ENCODE results near the gene IAPP. TPM values are rescaled to one million over a fixed set of nuclear protein-coding genes. Genes with fewer than 3 reads are reported as not detected.
"Not testable (repeated sequence)": the region's sequence is repeated elsewhere in the genome, so short reads cannot be mapped to it uniquely, and the experiment has no call there.

Gene IAPP
- total and polyA plus RNA-seq, 2 experiments from 2014 or later, result 0.32 TPM; not detected in 1

DNA sequence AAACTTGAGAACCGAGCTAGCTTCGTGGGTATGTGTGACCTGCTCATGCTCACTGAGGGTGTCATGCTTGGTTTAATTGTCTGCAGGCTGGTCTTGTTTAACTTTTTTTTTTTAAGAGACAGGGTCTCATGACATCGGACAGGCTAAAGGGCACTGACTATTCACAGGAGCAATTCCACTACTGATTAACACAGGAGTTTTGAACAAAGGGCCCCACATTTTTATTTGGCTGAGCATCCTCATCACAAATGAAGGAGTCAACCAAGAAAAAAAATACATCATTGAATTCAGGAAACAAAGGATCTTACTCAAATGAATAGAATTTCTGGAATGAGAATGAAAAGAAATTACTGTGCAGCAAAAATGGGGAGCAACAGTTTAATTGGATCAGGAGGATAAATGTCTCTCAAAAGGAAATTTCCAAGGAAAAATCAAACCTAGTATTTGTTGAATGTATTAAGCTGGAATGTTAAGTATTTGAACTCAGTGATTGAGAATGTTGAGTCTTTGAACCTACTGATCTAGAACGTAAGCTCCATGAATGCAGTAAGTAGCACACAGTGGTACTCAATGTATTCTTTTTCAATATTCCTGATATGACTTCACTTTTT is 43.9 kb downstream of the IAPP start:
- H3K4me1 Mint-ChIP-seq, result no peaks in the 10 kb centered on the region; the same call in 2 of the 3 replicates
- Histone ChIP-seq H3K27ac (ENCODE audit: low read depth) (no peak overlapping the region), H3K4me1 (ENCODE audit: insufficient read depth) (no peaks in the 10 kb centered on the region), H3K36me3 (ENCODE audit: insufficient read depth) (no peaks in the 10 kb centered on the region), H3K79me2 (replicated peaks; ENCODE audit: insufficient read depth) (no peaks in the 10 kb centered on the region), H2AFZ (no peak overlapping the region), H3K9me2 (ENCODE audit: insufficient read depth) (no peaks in the 10 kb centered on the region), H3K4me3 (no peak overlapping the region), H3K27me3 (ENCODE audit: insufficient read depth) (no peaks in the 10 kb centered on the region), H3K4me2 (no peak overlapping the region), H4K20me1 (replicated peaks; ENCODE audit: insufficient read depth) (no peaks in the 10 kb centered on the region), H3F3A (replicated peaks; ENCODE audit: low read depth) (no peaks in the 10 kb centered on the region)
- ATAC-seq (no peak), DNase-seq (ENCODE audit: low spot score) (no peak)
- no peak overlapping the region for H3K27ac Mint-ChIP-seq
- no peak overlapping the region for H3K4me3 Mint-ChIP-seq
- peaks cover 1% of the 10 kb centered on the region for H3K27me3 Mint-ChIP-seq (ENCODE audit: insufficient read depth, low read depth, poor library complexity)
- H3K36me3 Mint-ChIP-seq (ENCODE audit: low read depth), result no peaks in the 10 kb centered on the region
- H3K9me3 Mint-ChIP-seq, result no peaks in the 10 kb centered on the region; the same call in 2 of the 3 replicates
- TF ChIP-seq, protein P1, sequence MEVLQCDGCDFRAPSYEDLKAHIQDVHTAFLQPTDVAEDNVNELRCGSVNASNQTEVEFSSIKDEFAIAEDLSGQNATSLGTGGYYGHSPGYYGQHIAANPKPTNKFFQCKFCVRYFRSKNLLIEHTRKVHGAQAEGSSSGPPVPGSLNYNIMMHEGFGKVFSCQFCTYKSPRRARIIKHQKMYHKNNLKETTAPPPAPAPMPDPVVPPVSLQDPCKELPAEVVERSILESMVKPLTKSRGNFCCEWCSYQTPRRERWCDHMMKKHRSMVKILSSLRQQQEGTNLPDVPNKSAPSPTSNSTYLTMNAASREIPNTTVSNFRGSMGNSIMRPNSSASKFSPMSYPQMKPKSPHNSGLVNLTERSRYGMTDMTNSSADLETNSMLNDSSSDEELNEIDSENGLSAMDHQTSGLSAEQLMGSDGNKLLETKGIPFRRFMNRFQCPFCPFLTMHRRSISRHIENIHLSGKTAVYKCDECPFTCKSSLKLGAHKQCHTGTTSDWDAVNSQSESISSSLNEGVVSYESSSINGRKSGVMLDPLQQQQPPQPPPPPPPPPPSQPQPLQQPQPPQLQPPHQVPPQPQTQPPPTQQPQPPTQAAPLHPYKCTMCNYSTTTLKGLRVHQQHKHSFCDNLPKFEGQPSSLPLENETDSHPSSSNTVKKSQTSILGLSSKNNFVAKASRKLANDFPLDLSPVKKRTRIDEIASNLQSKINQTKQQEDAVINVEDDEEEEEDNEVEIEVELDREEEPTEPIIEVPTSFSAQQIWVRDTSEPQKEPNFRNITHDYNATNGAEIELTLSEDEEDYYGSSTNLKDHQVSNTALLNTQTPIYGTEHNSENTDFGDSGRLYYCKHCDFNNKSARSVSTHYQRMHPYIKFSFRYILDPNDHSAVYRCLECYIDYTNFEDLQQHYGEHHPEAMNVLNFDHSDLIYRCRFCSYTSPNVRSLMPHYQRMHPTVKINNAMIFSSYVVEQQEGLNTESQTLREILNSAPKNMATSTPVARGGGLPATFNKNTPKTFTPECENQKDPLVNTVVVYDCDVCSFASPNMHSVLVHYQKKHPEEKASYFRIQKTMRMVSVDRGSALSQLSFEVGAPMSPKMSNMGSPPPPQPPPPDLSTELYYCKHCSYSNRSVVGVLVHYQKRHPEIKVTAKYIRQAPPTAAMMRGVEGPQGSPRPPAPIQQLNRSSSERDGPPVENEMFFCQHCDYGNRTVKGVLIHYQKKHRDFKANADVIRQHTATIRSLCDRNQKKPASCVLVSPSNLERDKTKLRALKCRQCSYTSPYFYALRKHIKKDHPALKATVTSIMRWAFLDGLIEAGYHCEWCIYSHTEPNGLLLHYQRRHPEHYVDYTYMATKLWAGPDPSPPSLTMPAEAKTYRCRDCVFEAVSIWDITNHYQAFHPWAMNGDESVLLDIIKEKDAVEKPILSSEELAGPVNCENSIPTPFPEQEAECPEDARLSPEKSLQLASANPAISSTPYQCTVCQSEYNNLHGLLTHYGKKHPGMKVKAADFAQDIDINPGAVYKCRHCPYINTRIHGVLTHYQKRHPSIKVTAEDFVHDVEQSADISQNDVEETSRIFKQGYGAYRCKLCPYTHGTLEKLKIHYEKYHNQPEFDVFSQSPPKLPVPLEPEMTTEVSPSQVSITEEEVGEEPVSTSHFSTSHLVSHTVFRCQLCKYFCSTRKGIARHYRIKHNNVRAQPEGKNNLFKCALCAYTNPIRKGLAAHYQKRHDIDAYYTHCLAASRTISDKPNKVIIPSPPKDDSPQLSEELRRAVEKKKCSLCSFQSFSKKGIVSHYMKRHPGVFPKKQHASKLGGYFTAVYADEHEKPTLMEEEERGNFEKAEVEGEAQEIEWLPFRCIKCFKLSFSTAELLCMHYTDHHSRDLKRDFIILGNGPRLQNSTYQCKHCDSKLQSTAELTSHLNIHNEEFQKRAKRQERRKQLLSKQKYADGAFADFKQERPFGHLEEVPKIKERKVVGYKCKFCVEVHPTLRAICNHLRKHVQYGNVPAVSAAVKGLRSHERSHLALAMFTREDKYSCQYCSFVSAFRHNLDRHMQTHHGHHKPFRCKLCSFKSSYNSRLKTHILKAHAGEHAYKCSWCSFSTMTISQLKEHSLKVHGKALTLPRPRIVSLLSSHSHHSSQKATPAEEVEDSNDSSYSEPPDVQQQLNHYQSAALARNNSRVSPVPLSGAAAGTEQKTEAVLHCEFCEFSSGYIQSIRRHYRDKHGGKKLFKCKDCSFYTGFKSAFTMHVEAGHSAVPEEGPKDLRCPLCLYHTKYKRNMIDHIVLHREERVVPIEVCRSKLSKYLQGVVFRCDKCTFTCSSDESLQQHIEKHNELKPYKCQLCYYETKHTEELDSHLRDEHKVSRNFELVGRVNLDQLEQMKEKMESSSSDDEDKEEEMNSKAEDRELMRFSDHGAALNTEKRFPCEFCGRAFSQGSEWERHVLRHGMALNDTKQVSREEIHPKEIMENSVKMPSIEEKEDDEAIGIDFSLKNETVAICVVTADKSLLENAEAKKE (CRISPR knock-in tag; IDR thresholded peaks at IDR 0.05), result no peak
- TF ChIP-seq STAT1 (IDR thresholded peaks at IDR 0.05; ENCODE audit: unreplicated experiment) (no peak), NANOG (IDR thresholded peaks at IDR 0.05; ENCODE audit: borderline replicate concordance) (no peak), POLR2AphosphoS5 (IDR thresholded peaks at IDR 0.05; ENCODE audit: low read depth) (no peak), EZH2 (IDR thresholded peaks at IDR 0.05; ENCODE audit: low read depth, unreplicated experiment) (no peak), JUNB (IDR thresholded peaks at IDR 0.05; ENCODE audit: unreplicated experiment) (no peak), ZNF331 (CRISPR knock-in tag; IDR thresholded peaks at IDR 0.05; ENCODE audit: low read depth) (no peak)
- TF ChIP-seq, protein P2, sequence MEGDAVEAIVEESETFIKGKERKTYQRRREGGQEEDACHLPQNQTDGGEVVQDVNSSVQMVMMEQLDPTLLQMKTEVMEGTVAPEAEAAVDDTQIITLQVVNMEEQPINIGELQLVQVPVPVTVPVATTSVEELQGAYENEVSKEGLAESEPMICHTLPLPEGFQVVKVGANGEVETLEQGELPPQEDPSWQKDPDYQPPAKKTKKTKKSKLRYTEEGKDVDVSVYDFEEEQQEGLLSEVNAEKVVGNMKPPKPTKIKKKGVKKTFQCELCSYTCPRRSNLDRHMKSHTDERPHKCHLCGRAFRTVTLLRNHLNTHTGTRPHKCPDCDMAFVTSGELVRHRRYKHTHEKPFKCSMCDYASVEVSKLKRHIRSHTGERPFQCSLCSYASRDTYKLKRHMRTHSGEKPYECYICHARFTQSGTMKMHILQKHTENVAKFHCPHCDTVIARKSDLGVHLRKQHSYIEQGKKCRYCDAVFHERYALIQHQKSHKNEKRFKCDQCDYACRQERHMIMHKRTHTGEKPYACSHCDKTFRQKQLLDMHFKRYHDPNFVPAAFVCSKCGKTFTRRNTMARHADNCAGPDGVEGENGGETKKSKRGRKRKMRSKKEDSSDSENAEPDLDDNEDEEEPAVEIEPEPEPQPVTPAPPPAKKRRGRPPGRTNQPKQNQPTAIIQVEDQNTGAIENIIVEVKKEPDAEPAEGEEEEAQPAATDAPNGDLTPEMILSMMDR (conservative IDR thresholded peaks at IDR 0.05; ENCODE audit: low read depth in 2 of 2), result no peak

DNA sequence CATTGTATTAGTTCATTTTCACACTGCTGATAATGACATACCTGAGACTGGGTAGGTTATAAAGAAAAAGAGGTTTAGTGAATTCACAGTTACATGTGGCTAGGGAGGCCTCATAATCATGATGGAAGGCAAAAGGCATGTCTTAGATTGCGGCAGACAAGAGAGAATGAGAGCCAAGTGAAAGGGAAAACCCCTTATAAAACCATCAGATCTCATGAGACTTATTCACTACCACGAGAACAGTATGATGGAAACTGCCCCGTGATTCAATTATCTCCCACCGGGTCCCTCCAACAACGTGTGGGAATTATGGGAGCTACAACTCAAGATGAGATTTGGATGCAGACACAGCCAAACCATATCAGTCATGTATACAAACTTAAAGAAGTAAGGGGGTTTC is 45.7 kb downstream of the IAPP start:
- not testable (repeated sequence) for H3K9me2 ChIP-seq (ENCODE audit: insufficient read depth); H3F3A ChIP-seq (replicated peaks; ENCODE audit: low read depth); H4K20me1 ChIP-seq (replicated peaks; ENCODE audit: insufficient read depth); H3K36me3 ChIP-seq (ENCODE audit: insufficient read depth); DNase-seq (ENCODE audit: low spot score); H3K27me3 ChIP-seq (ENCODE audit: insufficient read depth); H3K27me3 Mint-ChIP-seq (ENCODE audit: insufficient read depth, low read depth, poor library complexity); H3K36me3 Mint-ChIP-seq (ENCODE audit: low read depth); ATAC-seq; H3K4me3 Mint-ChIP-seq; H3K4me2 ChIP-seq; H3K4me1 ChIP-seq (ENCODE audit: insufficient read depth); H3K27ac ChIP-seq (ENCODE audit: low read depth); H3K79me2 ChIP-seq (replicated peaks; ENCODE audit: insufficient read depth); H3K4me1 Mint-ChIP-seq; H3K4me3 ChIP-seq; H3K27ac Mint-ChIP-seq; H3K9me3 Mint-ChIP-seq
- H2AFZ ChIP-seq, result peak overlapping the region; percentile 53; the same call in 1 of the 2 replicates

DNA sequence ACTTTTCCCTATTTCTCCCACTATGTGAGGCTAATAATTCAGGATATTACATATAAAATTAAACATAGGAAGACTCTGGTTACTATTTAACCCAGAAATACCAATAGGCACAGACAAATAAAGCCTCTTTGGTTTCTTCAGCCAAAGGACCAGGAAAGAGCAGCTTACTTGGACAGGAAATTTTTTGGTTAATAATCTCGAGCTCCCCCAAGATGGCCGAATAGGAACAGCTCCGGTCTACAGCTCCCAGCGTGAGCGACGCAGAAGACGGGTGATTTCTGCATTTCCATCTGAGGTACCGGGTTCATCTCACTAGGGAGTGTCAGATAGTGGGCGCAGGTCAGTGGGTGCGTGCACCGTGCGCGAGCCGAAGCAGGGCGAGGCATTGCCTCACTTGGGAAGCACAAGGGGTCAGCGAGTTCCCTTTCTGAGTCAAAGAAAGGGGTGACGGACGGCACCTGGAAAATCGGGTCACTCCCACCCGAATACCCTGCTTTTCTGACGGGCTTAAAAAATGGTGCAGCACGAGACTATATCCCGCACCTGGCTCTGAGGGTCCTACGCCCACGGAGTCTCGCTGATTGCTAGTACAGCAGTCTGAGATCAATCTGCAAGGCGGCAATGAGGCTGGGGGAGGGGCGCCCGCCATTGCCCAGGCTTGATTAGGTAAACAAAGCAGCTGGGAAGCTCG is 46.5 kb downstream of the IAPP start:
- H4K20me1 ChIP-seq (replicated peaks; ENCODE audit: insufficient read depth); ATAC-seq; H3K36me3 ChIP-seq (ENCODE audit: insufficient read depth); H3K9me3 Mint-ChIP-seq; H3K79me2 ChIP-seq (replicated peaks; ENCODE audit: insufficient read depth); H3K4me1 Mint-ChIP-seq; H3K4me3 Mint-ChIP-seq; H3K27me3 Mint-ChIP-seq (ENCODE audit: insufficient read depth, low read depth, poor library complexity); H3F3A ChIP-seq (replicated peaks; ENCODE audit: low read depth); H3K4me1 ChIP-seq (ENCODE audit: insufficient read depth); H3K27me3 ChIP-seq (ENCODE audit: insufficient read depth); H3K9me2 ChIP-seq (ENCODE audit: insufficient read depth); DNase-seq (ENCODE audit: low spot score); H3K36me3 Mint-ChIP-seq (ENCODE audit: low read depth): not testable (repeated sequence)
- H2AFZ ChIP-seq, result peak overlapping the region; percentile 85; the same call in 1 of the 2 replicates
- H3K4me3 ChIP-seq, result peak overlapping the region; percentile 46
- peak overlapping the region; percentile 74; the same call in 1 of the 2 replicates for H3K27ac ChIP-seq (ENCODE audit: low read depth)
- peak overlapping the region; percentile 56; the same call in 1 of the 2 replicates for H3K27ac Mint-ChIP-seq
- 0 out of 2 replicates have a peak overlapping the region, but pooled peaks have one; percentile 15 for H3K4me2 ChIP-seq
